HL-60 (cell line): Measurements from ENCODE around the gene DBNDD2.

Experiments
- DNase-seq, 2 experiments: peaks; one replicate each; pipeline ENCODE4 v3.0.0-alpha.2; 2010 to 2020; ENCODE audit warnings: low read depth in 1 of 2, low spot score in 1 of 2
- H3K27ac ChIP-seq: fragments of 250-450 bp; sonication (Bioruptor Pico); replicated peaks from 2 replicates; pipeline ENCODE4 v1.5.1; 2020; ENCODE audit warnings: mild to moderate bottlenecking, moderate library complexity
- H3K27me3 ChIP-seq: fragments of 250-450 bp; sonication (Bioruptor Pico); 2 replicates; pipeline ENCODE4 v1.5.1; 2021; ENCODE audit warnings: mild to moderate bottlenecking, moderate library complexity; ENCODE audit not compliant: insufficient read depth, poor library complexity, severe bottlenecking
- H3K4me3 ChIP-seq: replicated peaks from 2 replicates; pipeline ENCODE4 v1.5.1; 2011; ENCODE audit warnings: mild to moderate bottlenecking, control low read depth, low read length; ENCODE audit not compliant: insufficient read depth
- CTCF ChIP-seq: IDR thresholded peaks from one replicate; pipeline ENCODE4 v1.5.1; 2011; ENCODE audit warnings: low read length, control low read depth, inconsistent platforms; ENCODE audit not compliant: insufficient read depth
- GABPA ChIP-seq: IDR thresholded peaks from 2 replicates; pipeline ENCODE4 v1.6.1; 2012; ENCODE audit warnings: low read depth
- POLR2AphosphoS5 ChIP-seq: IDR thresholded peaks from 2 replicates; pipeline ENCODE4 v1.6.1; 2012; ENCODE audit warnings: low read depth
- REST ChIP-seq: IDR thresholded peaks from 2 replicates; pipeline ENCODE4 v1.6.1; 2012; ENCODE audit warnings: low read depth; ENCODE audit not compliant: insufficient replicate concordance
- SPI1 ChIP-seq: IDR thresholded peaks from 2 replicates; pipeline ENCODE4 v1.6.1; 2012; ENCODE audit warnings: low read depth, mild to moderate bottlenecking, borderline replicate concordance

DBNDD2 gene

GRCh38 chr20:45405571-45406259 lies 2.4 kb upstream of the DBNDD2 start:
- DNase-seq = no peak
- H3K4me3 ChIP-seq = peak overlapping the region; percentile 67

GRCh38 chr20:45406260-45407066 lies 1.6 kb upstream of the DBNDD2 start:
- TF ChIP-seq REST (peak; percentile 55), SPI1 (no peak)
- H3K27ac ChIP-seq = peak overlapping the region; percentile 34
- DNase-seq = peak; percentile 38 to 62
- no peaks in the 10 kb centered on the region for H3K27me3 ChIP-seq
- peak overlapping the region; percentile 67 for H3K4me3 ChIP-seq

More at GRCh38 chr20:45405571-45406259, 2.4 kb upstream of the DBNDD2 start:
- TF ChIP-seq REST = no peak
- no peak for TF ChIP-seq CTCF
- no peak for TF ChIP-seq POLR2AphosphoS5
- no peak for TF ChIP-seq GABPA
- no peak for TF ChIP-seq SPI1
- H3K27me3 ChIP-seq = no peaks in the 10 kb centered on the region
- peak overlapping the region; percentile 34 for H3K27ac ChIP-seq

- TF ChIP-seq REST = no peak
- no peak for TF ChIP-seq GABPA
- TF ChIP-seq SPI1 = no peak
- no peak for TF ChIP-seq POLR2AphosphoS5
- no peak for TF ChIP-seq CTCF
- DNase-seq = no peak
- no peaks in the 10 kb centered on the region for H3K27me3 ChIP-seq
- no peak overlapping the region for H3K4me3 ChIP-seq
- H3K27ac ChIP-seq = no peak overlapping the region
Measured at GRCh38 chr20:45407067-45407745, 883 bp upstream of the DBNDD2 start.
